Measurements from ENCODE around the gene MACO1.

MACO1 gene

GRCh38 chr1:25549273-25550154 is 118.8 kb downstream of the MACO1 start:
- Histone ChIP-seq H3K4me1 (ENCODE audit: control insufficient read depth, insufficient read depth, low read length) (peaks cover 7% of the 10 kb centered on the region), H3K9me3 (ENCODE audit: control insufficient read depth, low read length) (no peaks in the 10 kb centered on the region), H3K27me3 (ENCODE audit: control insufficient read depth, insufficient read depth, low read length, poor library complexity, severe bottlenecking) (peaks cover 10% of the 10 kb centered on the region), H3K4me3 (ENCODE audit: insufficient read depth, low read depth, low read length) (no peak overlapping the region), H3K27ac (ENCODE audit: insufficient read depth, low read depth, low read length, poor library complexity, severe bottlenecking) (no peak overlapping the region), H3K36me3 (ENCODE audit: control insufficient read depth, insufficient read depth, low read length) (no peaks in the 10 kb centered on the region)
- WGBS, 2 experiments = 85 to 88% methylated on average over 19 of the region's 19 CpGs
